ENCODE data around the gene HARBI1.

DNA sequence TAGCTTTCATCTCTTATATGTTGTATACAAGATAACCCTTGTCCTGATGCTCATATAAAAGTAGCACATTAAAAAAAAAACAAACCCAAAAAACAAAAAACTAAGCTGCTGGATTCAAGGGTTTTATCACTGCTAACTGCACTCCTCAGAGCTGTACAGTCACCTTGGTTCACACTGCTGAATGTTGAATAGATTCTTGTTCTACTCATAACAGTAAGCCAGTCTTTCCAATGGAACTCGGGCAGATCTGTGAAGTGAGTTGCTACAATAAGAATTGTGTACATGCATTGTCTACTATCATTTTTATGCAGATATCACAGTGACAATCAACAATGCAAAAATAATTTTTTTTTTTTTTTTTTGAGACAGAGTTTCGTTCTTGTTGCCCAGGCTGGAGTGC is 4.7 kb downstream of the HARBI1 start:
- TF ChIP-seq RCOR1 (conservative IDR thresholded peaks at IDR 0.05; ENCODE audit: low read depth, low read length) (no peak), RAD51 (IDR thresholded peaks at IDR 0.05) (no peak), BRCA1 (IDR thresholded peaks at IDR 0.05; ENCODE audit: low read depth, low read length) (no peak), CBX5 (IDR thresholded peaks at IDR 0.05; ENCODE audit: low read depth) (no peak), CREM (IDR thresholded peaks at IDR 0.05; ENCODE audit: low read depth) (no peak), EP300 (IDR thresholded peaks at IDR 0.05; ENCODE audit: borderline replicate concordance in 1 of 2, control insufficient read depth in 1 of 2, low read depth in 2 of 2, low read length in 2 of 2) (no peak), ATF2 (IDR thresholded peaks at IDR 0.05; ENCODE audit: low read length) (no peak), SUPT20H (IDR thresholded peaks at IDR 0.05; ENCODE audit: borderline replicate concordance, control insufficient read depth, low read depth, low read length) (no peak), GABPA (IDR thresholded peaks at IDR 0.05; ENCODE audit: low read depth) (no peak)
- TF ChIP-seq, protein P1, sequence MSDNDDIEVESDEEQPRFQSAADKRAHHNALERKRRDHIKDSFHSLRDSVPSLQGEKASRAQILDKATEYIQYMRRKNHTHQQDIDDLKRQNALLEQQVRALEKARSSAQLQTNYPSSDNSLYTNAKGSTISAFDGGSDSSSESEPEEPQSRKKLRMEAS (IDR thresholded peaks at IDR 0.05; ENCODE audit: low read depth, low read length), result no peak
